Measurements from ENCODE around the gene PRR3.

GRCh38 chr6:30554404-30554803 lies 2.7 kb upstream of the PRR3 start:
- TF ChIP-seq, protein P1, sequence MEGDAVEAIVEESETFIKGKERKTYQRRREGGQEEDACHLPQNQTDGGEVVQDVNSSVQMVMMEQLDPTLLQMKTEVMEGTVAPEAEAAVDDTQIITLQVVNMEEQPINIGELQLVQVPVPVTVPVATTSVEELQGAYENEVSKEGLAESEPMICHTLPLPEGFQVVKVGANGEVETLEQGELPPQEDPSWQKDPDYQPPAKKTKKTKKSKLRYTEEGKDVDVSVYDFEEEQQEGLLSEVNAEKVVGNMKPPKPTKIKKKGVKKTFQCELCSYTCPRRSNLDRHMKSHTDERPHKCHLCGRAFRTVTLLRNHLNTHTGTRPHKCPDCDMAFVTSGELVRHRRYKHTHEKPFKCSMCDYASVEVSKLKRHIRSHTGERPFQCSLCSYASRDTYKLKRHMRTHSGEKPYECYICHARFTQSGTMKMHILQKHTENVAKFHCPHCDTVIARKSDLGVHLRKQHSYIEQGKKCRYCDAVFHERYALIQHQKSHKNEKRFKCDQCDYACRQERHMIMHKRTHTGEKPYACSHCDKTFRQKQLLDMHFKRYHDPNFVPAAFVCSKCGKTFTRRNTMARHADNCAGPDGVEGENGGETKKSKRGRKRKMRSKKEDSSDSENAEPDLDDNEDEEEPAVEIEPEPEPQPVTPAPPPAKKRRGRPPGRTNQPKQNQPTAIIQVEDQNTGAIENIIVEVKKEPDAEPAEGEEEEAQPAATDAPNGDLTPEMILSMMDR (IDR thresholded peaks at IDR 0.05): no peak
- TF ChIP-seq POLR2A (IDR thresholded peaks at IDR 0.05): no peak

Data from heart left ventricle (tissue), 13 donors.